ENCODE measurements around the gene JAKMIP2.

The JAKMIP2 gene

DNA sequence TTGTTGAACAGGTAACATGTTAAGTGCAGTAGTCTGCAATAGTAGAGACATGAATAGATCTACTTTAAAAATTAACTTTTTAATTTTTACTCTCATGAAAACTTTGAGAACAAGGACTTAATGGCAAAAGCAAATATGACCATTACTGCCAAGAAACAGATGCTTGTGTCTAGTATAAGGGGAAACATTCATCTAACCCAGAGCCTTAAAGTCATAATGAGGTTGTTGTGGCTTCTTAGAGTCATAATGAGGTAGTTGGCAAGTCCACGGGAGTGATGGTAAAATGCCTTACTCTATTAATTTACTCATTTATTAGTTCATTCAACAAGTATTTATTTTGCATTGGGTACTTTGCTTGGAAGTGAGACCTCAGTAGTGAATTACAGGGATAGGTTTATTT is 71.5 kb downstream of the JAKMIP2 start:
- H3K9ac ChIP-seq (ENCODE audit: low read depth, low read length, poor library complexity, severe bottlenecking): no peak overlapping the region
- H3K27me3 ChIP-seq (ENCODE audit: insufficient read depth, low read length, poor library complexity, severe bottlenecking): no peaks in the 10 kb centered on the region
- no peak overlapping the region for H2AFZ ChIP-seq (ENCODE audit: low read length)
- H3K4me3 ChIP-seq (ENCODE audit: low read length, poor library complexity, severe bottlenecking): no peak overlapping the region
- H3K36me3 ChIP-seq (ENCODE audit: insufficient read depth, low read length): no peaks in the 10 kb centered on the region
- H3F3A ChIP-seq (ENCODE audit: low read depth): no peaks in the 10 kb centered on the region
- no peaks in the 10 kb centered on the region for H3K9me2 ChIP-seq (replicated peaks; ENCODE audit: low read depth, low read length)
- H4K20me1 ChIP-seq (ENCODE audit: insufficient read depth, low read length, poor library complexity, severe bottlenecking): no peaks in the 10 kb centered on the region
- H3K4me1 ChIP-seq (ENCODE audit: insufficient read depth, low read length, poor library complexity, severe bottlenecking): peaks cover 19% of the 10 kb centered on the region
- no peak overlapping the region for H3K4me2 ChIP-seq (ENCODE audit: low read depth, low read length, poor library complexity, severe bottlenecking)
- H3K9me3 ChIP-seq (ENCODE audit: insufficient read depth, low read depth, low read length): no peaks in the 10 kb centered on the region
- no peak for TF ChIP-seq EZH2phosphoT487 (IDR thresholded peaks at IDR 0.05; ENCODE audit: borderline replicate concordance)
- TF ChIP-seq, protein P1, sequence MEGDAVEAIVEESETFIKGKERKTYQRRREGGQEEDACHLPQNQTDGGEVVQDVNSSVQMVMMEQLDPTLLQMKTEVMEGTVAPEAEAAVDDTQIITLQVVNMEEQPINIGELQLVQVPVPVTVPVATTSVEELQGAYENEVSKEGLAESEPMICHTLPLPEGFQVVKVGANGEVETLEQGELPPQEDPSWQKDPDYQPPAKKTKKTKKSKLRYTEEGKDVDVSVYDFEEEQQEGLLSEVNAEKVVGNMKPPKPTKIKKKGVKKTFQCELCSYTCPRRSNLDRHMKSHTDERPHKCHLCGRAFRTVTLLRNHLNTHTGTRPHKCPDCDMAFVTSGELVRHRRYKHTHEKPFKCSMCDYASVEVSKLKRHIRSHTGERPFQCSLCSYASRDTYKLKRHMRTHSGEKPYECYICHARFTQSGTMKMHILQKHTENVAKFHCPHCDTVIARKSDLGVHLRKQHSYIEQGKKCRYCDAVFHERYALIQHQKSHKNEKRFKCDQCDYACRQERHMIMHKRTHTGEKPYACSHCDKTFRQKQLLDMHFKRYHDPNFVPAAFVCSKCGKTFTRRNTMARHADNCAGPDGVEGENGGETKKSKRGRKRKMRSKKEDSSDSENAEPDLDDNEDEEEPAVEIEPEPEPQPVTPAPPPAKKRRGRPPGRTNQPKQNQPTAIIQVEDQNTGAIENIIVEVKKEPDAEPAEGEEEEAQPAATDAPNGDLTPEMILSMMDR (conservative IDR thresholded peaks at IDR 0.05; ENCODE audit: low read length): no peak
- no peaks in the 10 kb centered on the region for H3K79me2 ChIP-seq (ENCODE audit: insufficient read depth, low read length)

DNA sequence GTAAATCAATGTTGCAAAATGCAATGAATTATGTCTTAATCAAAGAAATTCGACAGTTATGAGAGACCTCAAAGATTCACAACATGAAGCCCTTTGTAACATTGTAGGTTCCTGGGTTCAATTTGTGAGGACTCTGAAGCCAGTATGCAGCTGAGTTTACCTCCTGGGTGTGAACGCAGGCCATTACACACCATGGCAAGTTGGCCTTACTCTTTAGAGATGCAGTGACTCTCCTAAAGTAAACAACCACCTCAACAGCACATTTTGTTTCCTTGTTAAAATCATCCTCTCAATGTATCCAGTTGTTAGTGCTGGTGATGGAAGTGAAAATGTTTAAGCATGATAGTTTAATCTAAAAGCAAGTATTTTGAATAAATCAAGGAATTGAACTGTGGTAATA is 73.8 kb downstream of the JAKMIP2 start:
- H3K27me3 ChIP-seq (ENCODE audit: insufficient read depth, low read length, poor library complexity, severe bottlenecking): no peaks in the 10 kb centered on the region
- H2AFZ ChIP-seq (ENCODE audit: low read length): no peak overlapping the region
- TF ChIP-seq, protein P1 (conservative IDR thresholded peaks at IDR 0.05; ENCODE audit: low read length): no peak
- TF ChIP-seq EZH2phosphoT487 (IDR thresholded peaks at IDR 0.05; ENCODE audit: borderline replicate concordance): no peak
- H3K79me2 ChIP-seq (ENCODE audit: insufficient read depth, low read length): no peaks in the 10 kb centered on the region
- H3K9ac ChIP-seq (ENCODE audit: low read depth, low read length, poor library complexity, severe bottlenecking): no peak overlapping the region
- H3K9me3 ChIP-seq (ENCODE audit: insufficient read depth, low read depth, low read length): no peaks in the 10 kb centered on the region
- peaks cover 19% of the 10 kb centered on the region for H3K4me1 ChIP-seq (ENCODE audit: insufficient read depth, low read length, poor library complexity, severe bottlenecking)
- H3K9me2 ChIP-seq (replicated peaks; ENCODE audit: low read depth, low read length): no peaks in the 10 kb centered on the region
- H3K36me3 ChIP-seq (ENCODE audit: insufficient read depth, low read length): no peaks in the 10 kb centered on the region
- H3F3A ChIP-seq (ENCODE audit: low read depth): no peaks in the 10 kb centered on the region
- no peak overlapping the region for H3K4me3 ChIP-seq (ENCODE audit: low read length, poor library complexity, severe bottlenecking)
- H3K4me2 ChIP-seq (ENCODE audit: low read depth, low read length, poor library complexity, severe bottlenecking): no peak overlapping the region
- H4K20me1 ChIP-seq (ENCODE audit: insufficient read depth, low read length, poor library complexity, severe bottlenecking): no peaks in the 10 kb centered on the region

DNA sequence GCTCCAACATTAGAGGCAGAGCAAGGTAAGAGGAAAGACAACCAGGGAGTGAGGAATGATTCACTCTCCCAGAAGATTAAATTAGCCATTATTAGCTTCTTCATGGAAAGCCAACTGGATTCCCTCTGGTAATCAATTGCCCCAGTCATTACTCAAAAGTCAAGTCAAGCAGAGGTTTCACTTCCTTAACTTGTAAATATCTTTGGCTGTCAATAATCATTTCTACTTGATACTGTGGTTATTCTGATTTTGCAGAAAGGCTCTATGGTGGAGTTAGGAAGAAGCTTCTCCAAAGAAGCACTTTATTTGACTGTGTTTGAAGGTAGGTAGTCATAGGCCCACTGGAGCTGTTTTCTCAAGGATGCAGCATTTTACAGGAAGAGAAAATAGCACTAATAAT is 78.0 kb downstream of the JAKMIP2 start:
- H3F3A ChIP-seq (ENCODE audit: low read depth): no peaks in the 10 kb centered on the region
- no peaks in the 10 kb centered on the region for H3K27me3 ChIP-seq (ENCODE audit: insufficient read depth, low read length, poor library complexity, severe bottlenecking)
- H3K4me3 ChIP-seq (ENCODE audit: low read length, poor library complexity, severe bottlenecking): no peak overlapping the region
- no peaks in the 10 kb centered on the region; the same call in 1 of the 2 replicates for H3K36me3 ChIP-seq (ENCODE audit: insufficient read depth, low read length)
- H3K9me2 ChIP-seq (replicated peaks; ENCODE audit: low read depth, low read length): no peaks in the 10 kb centered on the region
- no peaks in the 10 kb centered on the region for H3K9me3 ChIP-seq (ENCODE audit: insufficient read depth, low read depth, low read length)
- H2AFZ ChIP-seq (ENCODE audit: low read length): no peak overlapping the region
- H3K4me1 ChIP-seq (ENCODE audit: insufficient read depth, low read length, poor library complexity, severe bottlenecking): no peaks in the 10 kb centered on the region
- H3K4me2 ChIP-seq (ENCODE audit: low read depth, low read length, poor library complexity, severe bottlenecking): no peak overlapping the region
- no peaks in the 10 kb centered on the region for H4K20me1 ChIP-seq (ENCODE audit: insufficient read depth, low read length, poor library complexity, severe bottlenecking)
- TF ChIP-seq EZH2phosphoT487 (IDR thresholded peaks at IDR 0.05; ENCODE audit: borderline replicate concordance): no peak
- TF ChIP-seq, protein P1 (conservative IDR thresholded peaks at IDR 0.05; ENCODE audit: low read length): no peak
- H3K9ac ChIP-seq (ENCODE audit: low read depth, low read length, poor library complexity, severe bottlenecking): no peak overlapping the region
- no peaks in the 10 kb centered on the region for H3K79me2 ChIP-seq (ENCODE audit: insufficient read depth, low read length)
